Mesodermal cell (in vitro differentiated cells): ENCODE results near the gene PIEZO1.

Experiments
- H3K27ac ChIP-seq: 2 replicates; pipeline ENCODE4 v1.7.0; 2013; ENCODE audit warnings: mild to moderate bottlenecking, low read depth, low read length, moderate library complexity; ENCODE audit not compliant: severe bottlenecking
- H3K36me3 ChIP-seq: 2 replicates; pipeline ENCODE4 v1.7.1; 2013; ENCODE audit warnings: mild to moderate bottlenecking, low read length, moderate library complexity; ENCODE audit not compliant: control insufficient read depth, insufficient read depth
- H3K4me1 ChIP-seq: one replicate; pipeline ENCODE4 v1.7.1; 2013; ENCODE audit warnings: mild to moderate bottlenecking, low read length; ENCODE audit not compliant: insufficient read depth, control insufficient read depth, poor library complexity, severe bottlenecking
- H3K4me3 ChIP-seq: 2 replicates; pipeline ENCODE4 v1.7.0; 2013; ENCODE audit warnings: low read length, control low read depth, mild to moderate bottlenecking; ENCODE audit not compliant: insufficient read depth, poor library complexity, severe bottlenecking; ENCODE audit errors: extremely low read depth
- H3K9me3 ChIP-seq: 2 replicates; pipeline ENCODE4 v1.7.1; 2013; ENCODE audit warnings: mild to moderate bottlenecking, low read length, moderate library complexity; ENCODE audit not compliant: control insufficient read depth
- WGBS, 2 experiments: methylation state at CpG; one replicate each; pipeline ENCODE4 v1.1.5; 2013; ENCODE audit warnings: missing lambda C conversion rate in 2 of 2; ENCODE audit not compliant: insufficient coverage in 2 of 2; 5-methylcytosine and 5-hydroxymethylcytosine counted together

The PIEZO1 gene

GRCh38 chr16:88736088-88736487 lies 48.9 kb downstream of the PIEZO1 start:
- 95 to 96% methylated on average over 15 to 21 of the region's 21 CpGs for WGBS, 2 experiments
- H3K4me1 ChIP-seq = no peaks in the 10 kb centered on the region
- H3K4me3 ChIP-seq = no peak overlapping the region
- peaks cover 72% of the 10 kb centered on the region for H3K36me3 ChIP-seq
- no peaks in the 10 kb centered on the region for H3K9me3 ChIP-seq
- no peak overlapping the region for H3K27ac ChIP-seq

GRCh38 chr16:88735616-88736015 lies 49.4 kb downstream of the PIEZO1 start:
- 96% methylated on average over 10 of the region's 10 CpGs for WGBS, 2 experiments
- H3K4me1 ChIP-seq = no peaks in the 10 kb centered on the region
- H3K9me3 ChIP-seq = no peaks in the 10 kb centered on the region
- H3K4me3 ChIP-seq = no peak overlapping the region
- no peak overlapping the region for H3K27ac ChIP-seq
- peaks cover 68% of the 10 kb centered on the region for H3K36me3 ChIP-seq

- no peaks in the 10 kb centered on the region for H3K4me1 ChIP-seq
- 94 to 98% methylated on average over 13 to 14 of the region's 16 CpGs for WGBS, 2 experiments
- peaks cover 70% of the 10 kb centered on the region for H3K36me3 ChIP-seq
- H3K4me3 ChIP-seq = no peak overlapping the region
- no peaks in the 10 kb centered on the region for H3K9me3 ChIP-seq
- no peak overlapping the region for H3K27ac ChIP-seq
These were observed 49.9 kb downstream of the PIEZO1 start for GRCh38 chr16:88735121-88735520.

GRCh38 chr16:88734361-88734728 lies 50.7 kb downstream of the PIEZO1 start:
- H3K4me1 ChIP-seq = no peaks in the 10 kb centered on the region
- no peak overlapping the region for H3K27ac ChIP-seq

GRCh38 chr16:88733630-88734360 lies 51.2 kb downstream of the PIEZO1 start:
- Histone ChIP-seq H3K36me3 (peaks cover 63% of the 10 kb centered on the region), H3K9me3 (no peaks in the 10 kb centered on the region), H3K4me1 (no peaks in the 10 kb centered on the region), H3K27ac (no peak overlapping the region), H3K4me3 (no peak overlapping the region)
- 92 to 94% methylated on average over 21 to 27 of the region's 27 CpGs for WGBS, 2 experiments

More at GRCh38 chr16:88734361-88734728, 50.7 kb downstream of the PIEZO1 start:
- Histone ChIP-seq H3K36me3 (peaks cover 68% of the 10 kb centered on the region), H3K9me3 (no peaks in the 10 kb centered on the region), H3K4me3 (no peak overlapping the region)
- 95% methylated on average over 21 to 22 of the region's 23 CpGs for WGBS, 2 experiments

GRCh38 chr16:88732961-88733294 lies 52.1 kb downstream of the PIEZO1 start:
- peaks cover 61% of the 10 kb centered on the region for H3K36me3 ChIP-seq
- H3K4me3 ChIP-seq = no peak overlapping the region
- H3K27ac ChIP-seq = no peak overlapping the region
- H3K9me3 ChIP-seq = no peaks in the 10 kb centered on the region
- H3K4me1 ChIP-seq = no peaks in the 10 kb centered on the region
- 84 to 85% methylated on average over 13 of the region's 13 CpGs for WGBS, 2 experiments

- Histone ChIP-seq H3K27ac (no peak overlapping the region), H3K36me3 (peaks cover 62% of the 10 kb centered on the region), H3K9me3 (no peaks in the 10 kb centered on the region), H3K4me1 (no peaks in the 10 kb centered on the region), H3K4me3 (no peak overlapping the region)
- WGBS, 2 experiments = 88 to 89% methylated on average over 27 to 29 of the region's 30 CpGs
These were observed 52.7 kb downstream of the PIEZO1 start for GRCh38 chr16:88732172-88732960.

GRCh38 chr16:88731699-88732098 lies 53.3 kb downstream of the PIEZO1 start:
- peaks cover 63% of the 10 kb centered on the region for H3K36me3 ChIP-seq
- WGBS, 2 experiments = 93 to 95% methylated on average over 7 to 10 of the region's 15 CpGs

GRCh38 chr16:88730632-88731607 lies 54.1 kb downstream of the PIEZO1 start:
- Histone ChIP-seq H3K27ac (peak overlapping the region; percentile 10), H3K9me3 (no peaks in the 10 kb centered on the region), H3K4me1 (no peaks in the 10 kb centered on the region), H3K4me3 (no peak overlapping the region), H3K36me3 (peaks cover 65% of the 10 kb centered on the region)
- 89 to 91% methylated on average over 31 to 33 of the region's 34 CpGs for WGBS, 2 experiments

More at GRCh38 chr16:88731699-88732098, 53.3 kb downstream of the PIEZO1 start:
- H3K9me3 ChIP-seq = no peaks in the 10 kb centered on the region
- H3K4me1 ChIP-seq = no peaks in the 10 kb centered on the region
- H3K27ac ChIP-seq = no peak overlapping the region
- H3K4me3 ChIP-seq = no peak overlapping the region

- H3K27ac ChIP-seq = no peak overlapping the region
- peaks cover 64% of the 10 kb centered on the region for H3K36me3 ChIP-seq
- WGBS, 2 experiments = 76 to 81% methylated on average over 17 to 20 of the region's 20 CpGs
- no peaks in the 10 kb centered on the region for H3K4me1 ChIP-seq
- H3K9me3 ChIP-seq = no peaks in the 10 kb centered on the region
- H3K4me3 ChIP-seq = no peak overlapping the region
These were observed 57.1 kb downstream of the PIEZO1 start for GRCh38 chr16:88727871-88728270.
